HepG2 (cell line): Measurements from ENCODE around the gene DBNDD2. TPM values are rescaled to one million over a fixed set of nuclear protein-coding genes. Genes with fewer than 3 reads are reported as not detected.

Experiments
- BATF2 ChIP-seq: sonication (generic); formaldehyde crosslinking; IDR thresholded peaks from 2 replicates; pipeline ENCODE4 v1.8.0; 2022; ENCODE audit warnings: mild to moderate bottlenecking, missing genetic modification reagents, moderate library complexity
- CENPT ChIP-seq: sonication (generic); formaldehyde crosslinking; IDR thresholded peaks from 2 replicates; pipeline ENCODE4 v1.8.0; 2022; ENCODE audit warnings: low read depth, mild to moderate bottlenecking, moderate library complexity, missing genetic modification reagents
- ESRRA ChIP-seq: sonication (generic); formaldehyde crosslinking; IDR thresholded peaks from 2 replicates; pipeline ENCODE4 v1.5.1; 2020; ENCODE audit warnings: mild to moderate bottlenecking, low read depth, missing genetic modification reagents
- ETS1 ChIP-seq: sonication (generic); formaldehyde crosslinking; IDR thresholded peaks from 2 replicates; pipeline ENCODE4 v1.4.0; 2020; ENCODE audit warnings: missing genetic modification reagents
- ETV5 ChIP-seq: IDR thresholded peaks from 2 replicates; pipeline ENCODE4 v1.6.1; 2018; ENCODE audit warnings: missing biosample characterization, missing genetic modification reagents, inconsistent platforms, borderline replicate concordance
- HDAC6 ChIP-seq: fragments of 200-600 bp; sonication (generic); IDR thresholded peaks from 2 replicates; pipeline ENCODE4 v1.7.0; 2017; ENCODE audit warnings: mild to moderate bottlenecking, antibody characterized with exemption, low read length, low read depth
- HOXA7 ChIP-seq: sonication (generic); formaldehyde crosslinking; IDR thresholded peaks from 2 replicates; pipeline ENCODE4 v1.8.1; 2022; ENCODE audit warnings: mild to moderate bottlenecking, missing genetic modification reagents, moderate library complexity
- NAIF1 ChIP-seq: sonication (generic); formaldehyde crosslinking; IDR thresholded peaks from 2 replicates; pipeline ENCODE4 v1.5.0; 2020; ENCODE audit warnings: mild to moderate bottlenecking, missing genetic modification reagents, borderline replicate concordance
- TFE3 ChIP-seq: IDR thresholded peaks from 2 replicates; pipeline ENCODE4 v1.6.1; 2016
- ZFP91 ChIP-seq: sonication (generic); formaldehyde crosslinking; IDR thresholded peaks from 2 replicates; pipeline ENCODE4 v1.9.0; 2022; ENCODE audit warnings: missing genetic modification reagents, mild to moderate bottlenecking, borderline replicate concordance
- ZFYVE20 ChIP-seq: sonication (generic); formaldehyde crosslinking; IDR thresholded peaks from 2 replicates; pipeline ENCODE4 v1.8.0; 2023; ENCODE audit warnings: low read depth, mild to moderate bottlenecking, moderate library complexity, missing genetic modification reagents, borderline replicate concordance
- ZNF224 ChIP-seq: sonication (generic); formaldehyde crosslinking; IDR thresholded peaks from 2 replicates; pipeline ENCODE4 v1.5.0; 2020; ENCODE audit warnings: mild to moderate bottlenecking, missing genetic modification reagents
- ZNF318 ChIP-seq: sonication (generic); formaldehyde crosslinking; IDR thresholded peaks from 2 replicates; pipeline ENCODE4 v1.4.0; 2020; ENCODE audit warnings: mild to moderate bottlenecking, missing genetic modification reagents
- ZNF383 ChIP-seq: sonication (generic); formaldehyde crosslinking; IDR thresholded peaks from 2 replicates; pipeline ENCODE4 v1.4.0; 2020; ENCODE audit warnings: missing genetic modification reagents, mild to moderate bottlenecking, borderline replicate concordance
- polyA plus RNA-seq, 8 experiments: library from polyadenylated mRNA; depleted of rRNA in 3 of 8; stranded (reverse) in 7 of 8; unstranded in 1 of 8; fragments of >200 nt; fragmentation: Illumina TruSeq in 4 of 8; extraction: Trizol in 4 of 8; gene quantifications; 2 replicates each; pipeline versions ENCODE4 v1.2.1 to v1.2.3, GENCODE V29; 2011 to 2016; ENCODE audit warnings: low read depth in 4 of 8, missing spikeins in 1 of 8, mixed read lengths in 1 of 8; ENCODE audit not compliant: insufficient read depth in 1 of 8
- total RNA-seq, 5 experiments: library from RNA; depleted of rRNA; stranded (reverse); fragments of >200 nt; fragmentation: Illumina TruSeq; extraction: Trizol; gene quantifications; 2 replicates each; pipeline ENCODE4 v1.2.3, GENCODE V29; 2016; ENCODE audit warnings: low read depth in 1 of 5

Gene DBNDD2
- total and polyA plus RNA-seq, 2 of the 13 experiments (the other 11 are each of a cell fraction or from before 2014, with no cell fraction given) = 16.7 to 47.6 TPM

GRCh38 chr20:45415822-45416637 is 7.9 kb downstream of the DBNDD2 start, which contains the start of gene PIGT (continued):
- TF ChIP-seq ZNF318 (CRISPR knock-in tag) = no peak
- peak; percentile 85; the same call in 1 of the 2 replicates for TF ChIP-seq ETS1 (CRISPR knock-in tag)
- peak; percentile 96 for TF ChIP-seq ZFP91
- TF ChIP-seq BATF2 (CRISPR knock-in tag) = peak; percentile 63; the same call in 1 of the 2 replicates
- TF ChIP-seq NAIF1 = peak; percentile 75; the same call in 1 of the 2 replicates
- no peak for TF ChIP-seq ZNF383 (CRISPR knock-in tag)
- TF ChIP-seq HDAC6 = no peak
- no peak; the same call in 1 of the 2 replicates for TF ChIP-seq CENPT (CRISPR knock-in tag)
- peak; percentile 95; the same call in 1 of the 2 replicates for TF ChIP-seq ZNF224 (CRISPR knock-in tag)
- TF ChIP-seq ESRRA (CRISPR knock-in tag) = no peak
- no peak for TF ChIP-seq HOXA7
- peak; percentile 79 for TF ChIP-seq ETV5 (CRISPR knock-in tag)
- 0 out of 2 replicates have a peak, but pooled peaks have one; percentile 48 for TF ChIP-seq TFE3 (CRISPR knock-in tag)
- TF ChIP-seq ZFYVE20 (CRISPR knock-in tag) = no peak
